ENCODE measurements around the gene PRKN. TPM values are rescaled to one million over a fixed set of nuclear protein-coding genes. Genes with fewer than 3 reads are reported as not detected.

Gene PRKN
- total RNA-seq, 2 donors from 2014 or later = 3.3 to 4.8 TPM

- no peak for TF ChIP-seq CTCF (conservative IDR thresholded peaks at IDR 0.05)
- Mint-ChIP-seq H3K36me3 (ENCODE audit: low read depth) (no peaks in the 10 kb centered on the region), H3K4me1 (no peaks in the 10 kb centered on the region), H3K4me3 (no peak overlapping the region), H3K9me3 (no peaks in the 10 kb centered on the region), H3K27ac (no peak overlapping the region), H3K27me3 (ENCODE audit: insufficient read depth) (no peaks in the 10 kb centered on the region)
- no peaks in the 10 kb centered on the region for H3K4me1 ChIP-seq (ENCODE audit: control insufficient read depth, insufficient read depth, low read length)
- no peaks in the 10 kb centered on the region for H3K36me3 ChIP-seq (ENCODE audit: control insufficient read depth, insufficient read depth, low read length)
- no peaks in the 10 kb centered on the region for H3K9me3 ChIP-seq (ENCODE audit: control insufficient read depth, low read length)
- no peak for DNase-seq
- H3K4me3 ChIP-seq (ENCODE audit: low read length) = no peak overlapping the region
- WGBS, 2 experiments (ENCODE audit: insufficient coverage in 1 of 2, insufficient read length in 1 of 2) = 86 to 97% methylated on average over 3 of the region's 3 CpGs
- H3K9ac ChIP-seq (ENCODE audit: extremely low read depth, low read length, poor library complexity, severe bottlenecking) = no peak overlapping the region
- H3K27me3 ChIP-seq (ENCODE audit: control insufficient read depth, insufficient read depth, low read length, poor library complexity, severe bottlenecking) = no peaks in the 10 kb centered on the region
- H3K27ac ChIP-seq (ENCODE audit: low read depth, low read length) = no peak overlapping the region
These were observed 338.1 kb downstream of the PRKN start for GRCh38 chr6:162389343-162390085.

GRCh38 chr6:162388383-162388777 lies 339.2 kb downstream of the PRKN start:
- no peaks in the 10 kb centered on the region for H3K27me3 Mint-ChIP-seq (ENCODE audit: insufficient read depth)
- Histone ChIP-seq H3K36me3 (ENCODE audit: control insufficient read depth, insufficient read depth, low read length) (no peaks in the 10 kb centered on the region), H3K9ac (ENCODE audit: extremely low read depth, low read length, poor library complexity, severe bottlenecking) (no peak overlapping the region), H3K9me3 (ENCODE audit: control insufficient read depth, low read length) (no peaks in the 10 kb centered on the region), H3K4me3 (ENCODE audit: low read length) (no peak overlapping the region), H3K4me1 (ENCODE audit: control insufficient read depth, insufficient read depth, low read length) (no peaks in the 10 kb centered on the region), H3K27ac (ENCODE audit: low read depth, low read length) (no peak overlapping the region), H3K27me3 (ENCODE audit: control insufficient read depth, insufficient read depth, low read length, poor library complexity, severe bottlenecking) (no peaks in the 10 kb centered on the region)
- no peaks in the 10 kb centered on the region for H3K4me1 Mint-ChIP-seq
- TF ChIP-seq CTCF (conservative IDR thresholded peaks at IDR 0.05) = no peak
- H3K27ac Mint-ChIP-seq = no peak overlapping the region
- no peaks in the 10 kb centered on the region for H3K9me3 Mint-ChIP-seq
- 92% methylated on average over 2 of the region's 2 CpGs; no CpG with 5 or more reads in 1 of the 2 experiments for WGBS, 2 experiments (ENCODE audit: insufficient coverage in 1 of 2, insufficient read length in 1 of 2)
- DNase-seq = no peak
- no peaks in the 10 kb centered on the region for H3K36me3 Mint-ChIP-seq (ENCODE audit: low read depth)
- H3K4me3 Mint-ChIP-seq = no peak overlapping the region

GRCh38 chr6:162387718-162388382 lies 339.7 kb downstream of the PRKN start:
- Histone ChIP-seq H3K4me3 (ENCODE audit: low read length) (no peak overlapping the region), H3K27me3 (ENCODE audit: control insufficient read depth, insufficient read depth, low read length, poor library complexity, severe bottlenecking) (no peaks in the 10 kb centered on the region), H3K9ac (ENCODE audit: extremely low read depth, low read length, poor library complexity, severe bottlenecking) (no peak overlapping the region), H3K4me1 (ENCODE audit: control insufficient read depth, insufficient read depth, low read length) (no peaks in the 10 kb centered on the region), H3K36me3 (ENCODE audit: control insufficient read depth, insufficient read depth, low read length) (no peaks in the 10 kb centered on the region), H3K27ac (ENCODE audit: low read depth, low read length) (no peak overlapping the region), H3K9me3 (ENCODE audit: control insufficient read depth, low read length) (no peaks in the 10 kb centered on the region)
- Mint-ChIP-seq H3K27ac (no peak overlapping the region), H3K4me1 (no peaks in the 10 kb centered on the region), H3K4me3 (no peak overlapping the region), H3K9me3 (no peaks in the 10 kb centered on the region), H3K27me3 (ENCODE audit: insufficient read depth) (no peaks in the 10 kb centered on the region), H3K36me3 (ENCODE audit: low read depth) (no peaks in the 10 kb centered on the region)
- DNase-seq = peak; percentile 50
- TF ChIP-seq CTCF (conservative IDR thresholded peaks at IDR 0.05) = no peak
- WGBS, 2 experiments (ENCODE audit: insufficient coverage in 1 of 2, insufficient read length in 1 of 2) = 95 to 99% methylated on average over 13 to 15 of the region's 15 CpGs

Measured in endodermal cell (in vitro differentiated cells).